NK-92 (cell line): ENCODE measurements around the gene KRTAP5-5.
"Not testable (repeated sequence)": the region's sequence is repeated elsewhere in the genome, so short reads cannot be mapped to it uniquely, and the experiment has no call there.

Experiments
- DNase-seq: peaks from one replicate; lab custom pipeline; 2025; ENCODE audit not compliant: unreplicated experiment; lab: John Stamatoyannopoulos, UW

The KRTAP5-5 gene

GRCh38 chr11:1655168-1656060 is 25.8 kb downstream of the KRTAP5-5 start:
- no peak for DNase-seq

GRCh38 chr11:1656061-1656441 is 26.5 kb downstream of the KRTAP5-5 start:
- DNase-seq = no peak

DNA sequence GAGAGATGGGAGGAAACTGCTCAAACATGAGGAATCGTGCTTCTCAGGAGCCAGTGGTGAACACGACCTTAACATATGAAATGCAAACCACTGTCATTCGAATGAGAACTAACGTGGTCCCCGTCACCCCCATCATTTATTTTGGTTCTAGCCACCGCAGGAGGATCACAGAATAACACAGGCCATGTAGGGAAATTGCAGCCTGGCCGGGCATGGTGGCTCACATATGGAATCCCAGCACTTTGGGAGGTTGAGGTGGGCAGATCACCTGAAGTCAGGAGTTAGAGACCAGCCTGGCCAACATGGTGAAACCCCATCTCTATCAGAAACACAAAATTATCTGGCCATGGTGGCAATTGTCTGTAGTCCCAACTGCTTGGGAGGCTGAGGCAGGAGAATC is 27.1 kb downstream of the KRTAP5-5 start:
- DNase-seq = no peak

DNA sequence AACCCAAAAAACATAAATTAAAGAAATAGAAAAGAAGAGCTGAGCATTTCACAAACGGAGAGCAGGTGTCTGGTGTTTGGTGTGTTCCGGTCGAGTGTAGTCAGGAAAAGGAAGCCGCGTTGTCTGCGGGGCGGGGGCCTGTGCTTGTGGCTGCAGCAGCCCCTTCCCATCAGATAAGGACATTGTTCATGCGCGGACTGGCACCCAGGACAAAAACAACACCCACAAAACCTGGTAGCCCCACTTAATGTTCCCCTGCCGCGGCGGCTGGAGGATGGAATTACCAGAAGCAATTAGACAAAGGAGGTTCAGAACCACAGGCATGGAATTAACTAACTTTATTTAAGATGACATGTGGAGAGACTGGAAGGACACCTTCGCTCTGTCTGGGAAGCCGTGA is 29.9 kb downstream of the KRTAP5-5 start:
- DNase-seq = no peak

GRCh38 chr11:1660111-1660867 is 30.7 kb downstream of the KRTAP5-5 start:
- DNase-seq = no peak

DNA sequence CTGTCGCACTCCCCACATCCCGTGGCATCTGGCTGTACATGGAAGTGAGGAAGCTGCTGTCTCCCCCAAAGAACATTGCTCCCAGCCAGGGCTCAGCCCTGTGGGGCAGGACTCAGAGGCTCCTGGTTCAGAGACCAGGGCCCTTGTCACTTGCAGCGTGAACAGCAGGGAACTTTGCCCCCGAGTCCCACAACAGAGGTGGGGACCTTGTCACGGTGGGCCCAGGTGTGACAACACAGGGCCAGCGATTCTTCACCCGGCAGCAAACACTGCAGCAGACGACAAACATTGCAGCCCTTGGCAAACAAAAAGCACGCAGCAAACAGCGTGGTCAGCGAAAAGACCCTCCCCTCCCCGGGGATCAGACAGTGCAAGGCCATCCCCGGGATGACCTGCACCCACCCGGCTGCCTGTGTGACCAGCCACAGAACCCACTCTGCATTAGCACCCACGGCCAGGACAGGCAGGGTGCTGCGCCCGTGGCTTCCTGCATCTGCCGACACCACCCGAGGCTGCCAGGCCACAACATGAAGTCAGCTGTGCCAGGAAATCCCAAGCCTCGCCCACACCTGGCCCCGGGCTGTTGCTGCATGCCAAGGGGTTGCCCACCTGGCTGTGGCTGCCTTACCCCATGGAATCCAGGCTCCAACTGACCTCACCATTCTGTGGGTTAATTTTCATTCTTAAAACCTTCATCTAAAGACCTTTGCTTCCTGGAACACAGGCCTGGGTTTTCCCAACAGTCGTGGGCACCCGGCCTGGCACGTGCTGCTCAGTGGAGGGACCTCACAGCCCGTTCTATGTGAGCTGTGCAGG is 32.1 kb downstream of the KRTAP5-5 start:
- DNase-seq = not testable (repeated sequence)

DNA sequence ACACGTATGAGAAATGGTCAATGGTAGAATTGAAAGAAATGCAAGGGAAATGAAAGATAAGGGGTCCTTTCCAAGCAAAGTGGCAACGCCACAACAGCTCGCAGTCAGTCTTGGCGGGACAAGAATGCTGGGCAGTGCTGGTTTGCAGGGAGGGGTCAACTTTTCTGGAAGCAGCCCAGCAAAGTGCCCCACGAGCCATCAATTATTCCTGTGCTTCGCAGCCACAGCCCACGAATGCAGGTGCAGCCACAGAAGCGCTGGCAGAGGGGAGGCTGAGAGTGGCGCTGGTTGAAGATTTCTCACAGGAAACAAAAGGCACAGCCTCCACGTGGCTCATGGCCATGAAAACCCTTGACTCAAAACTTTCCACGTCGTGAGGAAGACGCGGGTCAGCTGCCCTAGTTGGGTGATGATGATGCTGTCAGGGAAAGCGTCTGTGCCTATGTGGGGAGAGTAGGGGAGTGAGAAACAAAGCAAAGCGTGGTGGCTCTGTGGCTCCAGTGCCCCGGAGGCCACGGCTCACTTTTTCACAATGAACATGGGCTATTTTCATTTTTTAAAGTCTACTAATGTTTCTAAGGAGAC is 33.2 kb downstream of the KRTAP5-5 start:
- DNase-seq = not testable (repeated sequence)

- no peak for DNase-seq
These were observed 35.7 kb downstream of the KRTAP5-5 start for GRCh38 chr11:1665313-1665712.

DNA sequence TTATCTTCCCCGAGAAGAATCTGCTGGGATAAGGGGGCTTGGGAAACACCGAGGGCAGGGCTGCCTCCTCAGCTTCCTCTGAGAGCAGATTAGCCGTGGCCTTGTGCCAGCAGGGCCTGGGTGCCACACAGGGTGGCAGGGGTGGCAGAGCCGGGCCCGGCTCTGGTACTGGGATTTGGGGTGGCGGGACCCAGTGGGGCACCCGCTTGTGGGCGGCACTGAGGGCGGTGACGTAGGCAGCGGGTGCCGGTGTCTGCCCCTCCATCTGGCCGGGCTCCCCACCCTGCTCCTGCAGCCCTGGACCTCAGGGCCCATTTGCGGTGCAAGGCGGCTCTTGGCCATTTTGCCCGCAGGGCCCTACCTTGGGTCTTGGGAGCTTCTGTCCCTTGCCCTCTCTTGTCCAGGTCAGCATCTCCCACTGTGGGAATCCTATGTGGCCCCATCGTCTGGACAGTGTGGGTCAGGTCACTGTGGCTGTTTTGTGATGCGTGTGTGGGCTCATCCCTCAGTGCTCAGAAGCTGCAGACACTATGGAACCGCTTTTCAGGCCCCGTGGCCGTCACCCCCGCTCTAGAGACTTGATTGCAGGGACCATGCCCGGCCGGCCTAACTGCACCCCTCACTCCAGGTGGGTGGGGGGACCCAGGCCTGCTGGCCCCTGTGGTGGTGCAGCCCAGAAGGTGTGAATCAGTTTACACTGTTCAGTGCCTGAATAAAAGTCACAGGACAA is 37.7 kb downstream of the KRTAP5-5 start:
- DNase-seq = no peak

GRCh38 chr11:1667906-1668305 is 38.3 kb downstream of the KRTAP5-5 start:
- DNase-seq = no peak

DNA sequence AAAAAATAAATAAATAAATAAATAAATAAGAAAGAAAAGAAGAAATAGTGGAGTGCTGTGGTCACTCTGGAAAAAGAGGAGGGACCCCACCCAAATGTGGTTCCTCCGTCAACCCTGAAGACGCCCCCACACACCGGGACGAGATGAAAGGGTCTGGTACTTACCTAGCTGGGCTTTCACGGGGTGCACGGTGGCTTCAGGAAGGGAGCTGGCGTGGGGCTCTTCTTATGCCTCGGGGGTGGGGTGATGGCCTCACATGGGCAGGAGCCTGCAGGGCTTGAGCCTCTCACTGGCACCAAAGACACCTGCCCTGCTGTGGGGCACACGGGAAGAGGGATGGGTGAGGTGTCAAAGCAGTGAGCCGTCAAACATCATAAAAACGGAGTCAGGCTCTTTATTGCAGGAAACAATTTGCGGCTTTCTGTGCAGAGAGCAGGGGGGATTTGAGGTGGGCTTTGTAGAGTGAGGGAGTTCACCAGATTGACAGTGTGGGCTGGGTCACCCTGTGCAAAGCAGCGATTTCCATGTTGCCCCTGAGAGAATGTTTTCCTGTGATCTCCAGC is 39.4 kb downstream of the KRTAP5-5 start:
- DNase-seq = no peak

- no peak for DNase-seq
These were observed 40.1 kb downstream of the KRTAP5-5 start for GRCh38 chr11:1669546-1670218.

DNA sequence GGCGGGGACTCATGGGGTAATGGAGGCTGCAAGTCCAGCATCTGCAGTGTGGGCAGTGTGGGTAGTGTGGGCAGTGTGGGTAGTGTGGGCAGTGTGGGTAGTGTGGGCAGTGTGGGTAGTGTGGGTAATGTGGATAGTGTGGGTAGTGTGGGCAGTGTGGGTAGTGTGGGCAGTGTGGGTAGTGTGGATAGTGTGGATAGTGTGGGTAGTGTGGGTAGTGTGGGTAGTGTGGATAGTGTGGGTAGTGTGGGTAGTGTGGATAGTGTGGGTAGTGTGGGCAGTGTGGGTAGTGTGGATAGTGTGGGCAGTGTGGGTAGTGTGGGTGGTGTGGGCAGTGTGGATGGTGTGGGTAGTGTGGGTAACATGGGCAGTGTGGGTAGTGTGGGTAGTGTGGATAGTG is 40.9 kb downstream of the KRTAP5-5 start:
- not testable (repeated sequence) for DNase-seq

DNA sequence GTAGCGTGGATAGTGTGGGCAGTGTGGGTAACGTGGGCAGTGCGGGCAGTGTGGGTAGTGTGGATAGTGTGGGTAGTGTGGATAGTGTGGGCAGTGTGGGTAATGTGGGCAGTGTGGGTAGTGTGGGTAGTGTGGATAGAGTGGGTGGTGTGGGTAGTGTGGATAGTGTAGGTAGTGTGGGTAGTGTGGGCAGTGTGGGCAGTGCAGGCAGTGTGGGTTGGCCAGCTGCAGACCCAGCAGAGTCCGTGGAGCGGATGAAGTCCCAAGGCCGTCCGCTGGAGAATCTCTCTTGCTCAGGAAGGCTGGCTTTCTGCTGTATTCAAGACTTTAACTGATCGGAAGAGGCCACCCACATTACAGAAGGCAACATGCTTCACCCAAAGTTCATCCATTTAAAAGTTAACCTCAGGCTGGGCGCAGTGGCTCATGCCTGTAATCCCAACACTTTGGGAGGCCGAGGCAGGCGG is 41.4 kb downstream of the KRTAP5-5 start:
- DNase-seq = no peak

- DNase-seq = no peak
These were observed 42.1 kb downstream of the KRTAP5-5 start for GRCh38 chr11:1671658-1672057.

GRCh38 chr11:1672613-1673350 is 43.2 kb downstream of the KRTAP5-5 start:
- no peak for DNase-seq

DNA sequence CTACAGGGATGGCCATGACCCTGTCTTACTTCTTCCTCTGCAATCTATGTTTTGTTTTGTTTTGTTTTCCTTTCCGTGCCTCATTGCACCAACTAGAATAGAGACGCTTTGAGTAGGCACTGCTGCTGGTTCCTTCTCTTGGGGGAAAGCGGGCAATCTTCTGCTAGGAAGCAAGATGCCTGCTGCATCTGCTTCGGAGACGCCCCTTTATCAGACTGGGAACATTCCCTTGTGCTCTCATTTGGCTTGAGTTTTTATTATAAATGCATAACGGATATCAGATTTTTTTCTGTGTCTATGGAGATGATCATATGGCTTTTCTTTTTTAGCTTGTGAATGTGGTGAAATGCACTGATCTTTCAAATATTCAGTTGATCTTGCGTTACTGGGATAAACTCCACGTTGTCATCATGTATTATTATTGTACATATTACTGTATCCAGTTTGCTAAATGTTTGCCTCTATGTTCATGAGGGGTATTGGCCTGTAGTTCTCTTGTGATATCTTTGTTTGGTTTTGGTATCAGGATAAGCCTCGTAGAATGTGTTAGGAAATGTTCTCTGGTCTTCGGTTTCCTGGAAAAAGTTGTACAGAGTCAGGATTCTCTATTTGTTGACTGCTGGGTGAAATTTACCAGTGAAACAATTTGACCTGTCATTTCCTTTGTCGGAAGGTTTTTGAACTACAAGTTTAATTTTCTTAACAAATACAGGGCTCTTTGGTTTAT is 44.0 kb downstream of the KRTAP5-5 start:
- no peak for DNase-seq
